ENCODE data around the gene CYTH3.
"Not testable (repeated sequence)": the region's sequence is repeated elsewhere in the genome, so short reads cannot be mapped to it uniquely, and the experiment has no call there.

CYTH3 gene

DNA sequence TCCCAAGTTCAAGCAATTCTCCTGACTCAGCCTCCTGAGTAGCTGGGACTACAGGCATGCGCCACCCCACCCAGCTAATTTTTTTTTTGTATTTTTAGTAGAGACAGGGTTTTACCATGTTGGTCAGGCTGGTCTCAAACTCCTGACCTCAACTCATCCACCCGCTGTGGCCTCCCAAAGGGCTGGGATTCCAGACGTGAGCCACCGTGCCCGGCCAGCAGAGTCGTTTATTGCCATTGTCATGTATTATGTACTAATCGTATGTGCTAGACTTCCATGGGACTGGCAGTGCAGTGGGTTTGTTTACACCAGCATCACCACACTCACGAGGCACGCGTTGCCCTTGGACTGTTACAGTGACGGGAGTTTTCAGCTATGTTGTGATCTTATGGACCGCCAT is 120.9 kb downstream of the CYTH3 start:
- not testable (repeated sequence) for DNase-seq (ENCODE audit: low read depth in 2 of 2)

- DNase-seq (ENCODE audit: low read depth in 2 of 2), result no peak
These were observed 122.4 kb downstream of the CYTH3 start for GRCh38 chr7:6149996-6150395.

DNA sequence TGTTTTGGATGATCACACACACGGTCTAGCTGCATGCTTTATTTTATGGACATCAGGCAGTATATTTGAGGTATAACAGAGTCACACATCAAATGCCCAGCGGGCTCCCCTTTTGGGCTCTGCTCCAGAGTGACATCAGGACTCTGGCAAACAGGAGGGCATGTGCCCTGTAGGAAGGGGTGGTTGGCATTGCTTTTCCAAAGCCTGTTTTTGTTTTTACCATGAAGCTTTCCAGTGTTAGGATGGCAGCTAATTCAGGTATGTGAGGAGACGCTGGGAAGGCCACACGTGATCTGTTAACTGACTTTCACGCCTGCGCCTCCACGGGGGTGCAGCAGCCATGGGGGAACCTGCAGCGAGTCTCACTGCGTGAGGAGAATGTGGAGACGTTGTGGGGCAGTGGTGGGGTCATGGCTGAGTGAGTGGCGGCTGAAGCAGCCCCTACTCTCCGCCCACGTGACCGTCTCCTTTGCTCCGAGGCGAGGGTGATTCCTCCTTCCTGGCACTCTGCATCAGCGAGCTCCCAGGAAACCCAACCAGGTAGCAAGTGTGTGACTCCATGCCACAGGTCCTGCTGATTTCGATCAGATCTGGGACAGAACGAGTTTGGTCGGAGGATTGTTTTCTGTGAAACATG is 123.6 kb downstream of the CYTH3 start:
- no peak for DNase-seq (ENCODE audit: low read depth in 2 of 2)

GRCh38 chr7:6147627-6148026 is 124.8 kb downstream of the CYTH3 start:
- DNase-seq (ENCODE audit: low read depth in 2 of 2), result no peak

- no peak for DNase-seq (ENCODE audit: low read depth in 2 of 2)
These were observed 125.8 kb downstream of the CYTH3 start for GRCh38 chr7:6146666-6147065.

GRCh38 chr7:6143997-6144396 is 128.4 kb downstream of the CYTH3 start:
- DNase-seq (ENCODE audit: low read depth in 2 of 2), result no peak

DNA sequence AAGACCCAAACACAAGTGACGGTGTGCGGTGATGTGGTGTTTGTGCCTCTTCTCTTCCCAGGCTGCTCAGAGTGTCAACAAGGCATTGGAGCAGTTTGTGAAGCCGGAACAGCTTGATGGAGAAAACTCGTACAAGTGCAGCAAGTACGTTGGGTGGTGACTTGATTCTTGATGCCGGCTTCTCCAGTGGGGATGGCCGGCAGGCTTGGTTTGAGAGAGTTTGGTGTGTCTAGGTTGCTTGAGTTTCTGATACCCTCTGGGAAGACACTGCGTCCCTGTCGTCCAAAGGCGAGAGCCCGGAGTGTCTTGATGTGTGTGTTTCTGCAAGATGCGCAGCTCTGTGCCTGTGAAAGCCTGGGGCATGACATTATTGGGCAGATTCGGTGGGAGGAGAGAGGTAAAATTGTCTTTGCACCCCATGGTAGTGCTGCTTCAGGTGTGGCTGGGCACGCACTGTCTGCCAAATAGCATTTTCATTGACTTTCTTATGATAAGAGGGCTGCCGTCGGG is 129.5 kb downstream of the CYTH3 start:
- no peak for DNase-seq (ENCODE audit: low read depth in 2 of 2)

- no peak for DNase-seq (ENCODE audit: low read depth in 2 of 2)
These were observed 133.0 kb downstream of the CYTH3 start for GRCh38 chr7:6139189-6139996.

- DNase-seq (ENCODE audit: low read depth in 2 of 2), result no peak
These were observed 135.9 kb downstream of the CYTH3 start for GRCh38 chr7:6136475-6136874.

DNA sequence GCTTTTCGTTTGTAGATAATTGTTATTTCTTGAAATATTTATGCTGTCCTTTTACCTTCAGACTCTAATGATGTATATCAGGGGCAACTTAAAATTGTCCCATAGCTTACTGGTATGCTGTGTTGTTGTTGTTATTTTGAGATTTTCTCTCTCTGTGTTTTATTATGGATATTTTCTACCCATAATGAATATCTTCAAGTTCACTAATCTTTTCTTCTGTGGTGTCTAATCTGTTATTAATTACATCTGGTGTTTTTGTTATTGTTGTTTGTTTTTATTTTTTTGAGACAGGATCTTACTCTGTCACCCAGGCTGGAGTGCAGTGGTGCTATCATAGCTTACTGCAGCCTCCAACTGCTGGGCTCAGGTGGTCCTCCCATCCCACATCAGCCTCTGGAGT is 139.2 kb downstream of the CYTH3 start:
- DNase-seq (ENCODE audit: low read depth in 2 of 2), result no peak

DNA sequence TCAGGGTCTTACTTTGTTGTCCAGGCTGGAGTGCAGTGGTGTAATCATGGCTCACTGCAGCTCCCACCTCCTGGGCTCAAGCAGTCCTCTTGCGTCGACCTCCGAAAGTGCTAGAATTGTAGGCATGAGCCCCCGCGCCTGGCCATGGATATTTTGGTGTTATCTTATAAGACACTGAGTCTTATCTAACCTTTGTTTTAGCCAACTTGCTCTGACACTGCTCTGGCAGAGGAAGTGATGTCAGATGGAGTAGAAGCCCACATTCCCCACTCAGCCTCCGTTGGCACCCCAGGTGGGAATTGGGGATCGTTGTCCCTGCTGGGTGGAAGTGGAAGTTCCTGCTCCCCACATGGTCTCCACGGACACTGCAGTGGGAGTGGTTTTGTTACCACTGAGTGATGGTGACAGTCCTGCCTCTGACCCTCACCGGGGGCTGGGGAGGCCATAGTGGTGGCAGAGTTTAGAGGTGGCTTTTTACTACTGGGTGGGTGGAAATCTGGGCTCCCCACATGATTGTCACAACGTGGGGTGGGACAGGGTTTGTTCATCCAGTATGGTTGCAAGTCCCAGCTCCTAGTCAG is 142.3 kb downstream of the CYTH3 start:
- no peak for DNase-seq (ENCODE audit: low read depth in 2 of 2)

DNA sequence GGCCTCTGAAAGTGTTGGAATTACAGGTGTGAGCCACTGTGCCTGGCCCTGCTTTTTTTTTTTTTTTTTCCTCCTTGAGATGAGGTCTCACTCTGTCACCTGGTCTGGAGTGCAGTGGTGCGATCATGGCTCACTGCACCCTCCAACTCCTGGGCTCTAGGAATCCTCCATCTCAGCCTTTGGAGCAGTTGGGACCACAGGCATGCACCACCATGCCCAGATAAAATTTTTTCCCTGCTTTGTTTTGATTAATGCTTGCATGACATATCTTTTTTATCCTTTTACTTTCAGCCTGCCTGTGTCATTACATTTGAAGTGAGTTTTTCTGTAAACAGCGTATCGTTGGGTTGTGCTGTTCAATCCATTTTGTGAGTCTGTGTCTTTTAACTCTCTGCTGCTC is 144.2 kb downstream of the CYTH3 start:
- DNase-seq (ENCODE audit: low read depth in 2 of 2), result no peak

DNA sequence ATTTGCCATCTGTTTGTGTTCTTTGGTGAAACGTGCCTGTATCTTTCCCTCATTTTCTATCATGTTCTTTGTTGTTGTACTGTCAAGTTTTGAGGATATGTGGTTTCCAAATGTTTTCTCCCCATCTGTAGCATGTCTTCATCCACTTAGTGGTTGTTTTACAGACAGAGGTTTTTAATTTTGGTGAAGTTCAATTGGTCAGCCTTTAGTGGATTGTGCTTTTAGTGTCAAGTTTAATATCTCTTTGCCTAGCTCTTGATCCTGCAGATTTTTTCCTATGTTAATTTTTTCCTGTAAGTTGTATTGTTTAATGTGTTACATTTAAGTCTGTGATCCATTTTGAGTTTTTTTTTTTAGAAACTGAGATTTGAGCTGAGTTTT is 145.3 kb downstream of the CYTH3 start:
- DNase-seq (ENCODE audit: low read depth in 2 of 2), result no peak

DNA sequence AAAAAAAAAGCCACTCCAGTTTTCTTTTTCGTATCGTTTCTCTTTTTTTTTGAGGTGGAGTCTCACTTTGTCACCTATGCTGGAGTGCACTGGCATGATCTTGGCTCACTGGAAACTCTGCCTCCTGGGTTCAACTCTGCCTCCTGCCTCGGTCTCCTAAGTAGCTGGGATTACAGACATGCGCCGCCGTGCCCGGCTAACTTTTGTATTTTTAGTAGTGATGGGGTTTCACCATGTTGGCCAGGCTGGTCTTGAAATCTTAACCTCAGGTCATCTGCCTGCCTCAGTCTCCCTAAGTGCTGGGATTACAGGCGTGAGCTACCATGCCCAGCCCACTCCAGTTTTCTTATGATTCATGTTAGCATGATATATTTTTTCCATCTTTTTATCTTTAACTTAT is 148.6 kb downstream of the CYTH3 start:
- DNase-seq (ENCODE audit: low read depth in 2 of 2), result no peak

DNA sequence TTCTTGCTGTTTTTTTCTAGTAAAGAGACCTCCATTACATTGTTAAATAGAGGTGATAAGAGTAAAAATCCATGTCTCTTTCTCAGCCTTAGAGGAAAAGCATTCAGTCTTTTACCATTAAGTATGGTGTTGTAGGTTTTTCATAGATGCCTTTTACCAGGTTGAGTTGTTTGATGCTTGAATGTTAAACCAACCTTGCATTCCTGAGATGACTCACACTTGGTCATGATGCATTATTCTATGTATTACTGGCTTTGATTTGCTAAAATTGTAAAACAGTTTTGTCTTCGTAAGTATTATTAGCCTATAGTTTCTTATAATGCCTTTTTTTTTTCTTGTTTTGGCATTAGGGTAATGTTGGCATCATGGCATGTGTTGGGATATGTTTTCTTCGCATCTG is 151.3 kb downstream of the CYTH3 start:
- DNase-seq (ENCODE audit: low read depth in 2 of 2), result no peak

DNA sequence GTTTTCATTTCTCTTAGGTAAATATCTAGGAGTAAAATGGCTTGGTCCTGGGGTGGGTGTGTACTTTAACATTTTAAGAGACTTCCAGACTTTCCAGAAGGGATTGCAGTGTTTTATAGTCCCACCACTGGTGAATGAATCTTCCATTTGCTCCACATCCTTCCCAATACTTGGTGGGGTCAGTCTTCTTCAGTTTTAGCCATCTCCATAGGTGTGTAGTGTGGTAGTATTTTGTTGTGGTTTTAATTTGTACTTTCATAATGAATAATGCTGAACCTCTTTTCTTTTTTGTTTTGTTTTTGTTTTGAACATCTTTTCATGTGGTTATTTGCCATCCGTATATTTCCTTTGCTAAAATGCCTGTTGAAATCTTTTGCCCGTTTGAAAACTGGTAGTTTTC is 154.9 kb downstream of the CYTH3 start:
- DNase-seq (ENCODE audit: low read depth in 2 of 2), result no peak

GRCh38 chr7:6116211-6116610 is 156.2 kb downstream of the CYTH3 start:
- DNase-seq (ENCODE audit: low read depth in 2 of 2), result no peak

Measured in stimulated activated CD4-positive, alpha-beta T cell treated with anti-CD3 and anti-CD28 coated beads, Interleukin-1b, Interleukin-23, amount 100 ng/mL, for 4 hours (primary cell).